ENCODE results near the gene PPM1J.

- TF ChIP-seq CTCF (IDR thresholded peaks at IDR 0.05; ENCODE audit: insufficient read depth, low read depth, low read length) (no peak), EZH2 (IDR thresholded peaks at IDR 0.05; ENCODE audit: insufficient read depth, low read length) (no peak)
Observed at GRCh38 chr1:112727716-112728115, 12.6 kb upstream of the PPM1J start.
